Right ventricle myocardium superior (tissue), 1 donor: ENCODE measurements around the gene DCAKD. TPM values are rescaled to one million over a fixed set of nuclear protein-coding genes. Genes with fewer than 3 reads are reported as not detected.

Source experiments
- ATAC-seq: fragments of 200-7000 bp; cut with Tn5 transposase; one replicate; pipeline ENCODE4 v1.9.1; 2020; ENCODE audit warnings: mild to moderate bottlenecking; ENCODE audit not compliant: poor library complexity
- DNase-seq: peaks from one replicate; pipeline ENCODE4 v3.0.0-alpha.2; 2020
- intact Hi-C: fragments of 100-400 bp; cut with DNase I; formaldehyde crosslinking; loops from one replicate; pipeline ENCODE4 v1.11.2; 2022
- total RNA-seq: library from RNA; stranded (reverse); fragmentation: NEBNext Ultra II Directional; extraction: Animal tissue kit (Norgen Biotek cat#: 25700); gene quantifications from one replicate; pipeline ENCODE4 v1.2.1, GENCODE V29; 2021
- donor health status: DM: no; HTN: yes; CAD: no; lungs with severe emphysema.

The DCAKD gene
- total RNA-seq, 1 donor from 2014 or later, result 25.3 TPM

- no peak for DNase-seq
- no peak for ATAC-seq
- intact Hi-C loops, result no loop called here
Observed at GRCh38 chr17:44989552-44990138, 61.8 kb downstream of the DCAKD start.

- DNase-seq, result no peak
- intact Hi-C loops, result no loop called here
- ATAC-seq, result no peak
Observed at GRCh38 chr17:44988044-44988942, 63.1 kb downstream of the DCAKD start.

- intact Hi-C loops, result no loop called here
- ATAC-seq (peak; percentile 77), DNase-seq (peak; percentile 70)
Observed at GRCh38 chr17:44983563-44983962, 67.9 kb downstream of the DCAKD start.

GRCh38 chr17:44982113-44982702, 69.2 kb downstream of the DCAKD start:
- DNase-seq, result no peak
- ATAC-seq, result no peak
- intact Hi-C loops, result no loop called here

- DNase-seq (no peak), ATAC-seq (no peak)
- intact Hi-C loops, result no loop called here
Observed at GRCh38 chr17:44981221-44981968, 70.0 kb downstream of the DCAKD start.

GRCh38 chr17:44979426-44979995, 71.9 kb downstream of the DCAKD start:
- peak; percentile 54 for DNase-seq
- intact Hi-C loops, result no loop called here
- ATAC-seq, result peak; percentile 53

- intact Hi-C loops, result no loop called here
Observed at GRCh38 chr17:44978807-44979206, 72.6 kb downstream of the DCAKD start.

GRCh38 chr17:44977814-44978550, 73.5 kb downstream of the DCAKD start:
- intact Hi-C loops, result no loop called here
- ATAC-seq (peak; percentile 21), DNase-seq (no peak)

More at GRCh38 chr17:44978807-44979206, 72.6 kb downstream of the DCAKD start:
- ATAC-seq (no peak), DNase-seq (no peak)

- DNase-seq (no peak), ATAC-seq (no peak)
- intact Hi-C loops, result no loop called here
Observed at GRCh38 chr17:44977065-44977464, 74.4 kb downstream of the DCAKD start.

- DNase-seq (no peak), ATAC-seq (no peak)
- intact Hi-C loops, result no loop called here
Observed at GRCh38 chr17:44976206-44976605, 75.2 kb downstream of the DCAKD start.

Other genes with a start within 250 kb of the DCAKD start
- gene GJC1, start 221.3 kb downstream of the DCAKD start, total RNA-seq, result 16.1 TPM
- gene HIGD1B, start 203.7 kb downstream of the DCAKD start, total RNA-seq, result 17.4 TPM
- gene EFTUD2, start 152.2 kb downstream of the DCAKD start, total RNA-seq, result 66.9 TPM
- 4.7 TPM for gene GFAP, start 136.1 kb downstream of the DCAKD start, total RNA-seq
- 1.8 TPM for gene KIF18B, start 103.9 kb downstream of the DCAKD start, total RNA-seq
- 7.3 TPM for gene C1QL1, start 83.3 kb downstream of the DCAKD start, total RNA-seq
- gene NMT1, start 9.7 kb upstream of the DCAKD start, total RNA-seq, result 84.5 TPM
- gene PLCD3, start 80.9 kb upstream of the DCAKD start, total RNA-seq, result 201 TPM
- 8.0 TPM for gene ACBD4, start 84.1 kb upstream of the DCAKD start, total RNA-seq
- gene HEXIM1, start 96.8 kb upstream of the DCAKD start, total RNA-seq, result 31.2 TPM
- gene HEXIM2, start 110.2 kb upstream of the DCAKD start, total RNA-seq, result 8.0 TPM
- gene FMNL1, start 170.3 kb upstream of the DCAKD start, total RNA-seq, result 12.0 TPM
- gene SPATA32, start 210.5 kb upstream of the DCAKD start, total RNA-seq, result not detected